SK-MEL-5 (cell line): Measurements from ENCODE around the gene DCAF8L2. TPM values are rescaled to one million over a fixed set of nuclear protein-coding genes. Genes with fewer than 3 reads are reported as not detected.
"Not testable (repeated sequence)": the region's sequence is repeated elsewhere in the genome, so short reads cannot be mapped to it uniquely, and the experiment has no call there.

Experiments used
- DNase-seq: peaks from one replicate; pipeline ENCODE4 v3.0.0-alpha.2; 2016; ENCODE audit warnings: low read depth, low spot score
- in situ Hi-C: cut with HindIII; loops from 2 replicates; pipeline ENCODE4 v1.10.0; 2016; ENCODE audit warnings: low sequenced_read_pairs, high pct_unique_total_duplicates, low pct_unique_long_range_greater_than_20kb
- total RNA-seq: library from RNA; depleted of rRNA; stranded (reverse); fragments of >200 nt; shearing (Covaris generic); gene quantifications from 2 replicates; pipeline ENCODE4 v1.2.3, GENCODE V29; 2014

The DCAF8L2 gene
- total RNA-seq, 1 experiment from 2014 or later = 0.90 TPM

GRCh38 chrX:27656581-27656980 lies 66.4 kb downstream of the DCAF8L2 start:
- in situ Hi-C loops = no loop called here
- DNase-seq = no peak

- in situ Hi-C loops = no loop called here
- DNase-seq = peak; percentile 10
Observed at GRCh38 chrX:27660878-27661277, 70.7 kb downstream of the DCAF8L2 start.

DNA sequence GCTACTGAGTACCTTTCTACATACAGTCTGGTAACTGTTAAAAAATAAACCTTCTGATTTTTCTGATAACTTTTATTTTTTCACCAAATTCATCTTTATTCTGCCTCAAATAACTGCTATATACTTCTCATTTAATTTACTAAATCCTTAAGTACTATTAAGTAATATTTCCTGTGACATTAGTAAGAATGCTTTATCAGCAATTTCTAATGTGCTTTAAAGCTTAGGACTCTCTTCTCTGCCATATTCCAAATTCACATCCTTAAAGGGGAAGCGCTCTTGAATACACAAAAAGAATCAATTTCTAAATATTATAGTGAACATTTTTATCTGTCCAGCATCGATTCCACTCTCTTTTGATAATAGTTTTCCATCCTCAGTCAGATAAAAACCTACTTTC lies 81.1 kb downstream of the DCAF8L2 start:
- in situ Hi-C loops = no loop called here
- no peak for DNase-seq

DNA sequence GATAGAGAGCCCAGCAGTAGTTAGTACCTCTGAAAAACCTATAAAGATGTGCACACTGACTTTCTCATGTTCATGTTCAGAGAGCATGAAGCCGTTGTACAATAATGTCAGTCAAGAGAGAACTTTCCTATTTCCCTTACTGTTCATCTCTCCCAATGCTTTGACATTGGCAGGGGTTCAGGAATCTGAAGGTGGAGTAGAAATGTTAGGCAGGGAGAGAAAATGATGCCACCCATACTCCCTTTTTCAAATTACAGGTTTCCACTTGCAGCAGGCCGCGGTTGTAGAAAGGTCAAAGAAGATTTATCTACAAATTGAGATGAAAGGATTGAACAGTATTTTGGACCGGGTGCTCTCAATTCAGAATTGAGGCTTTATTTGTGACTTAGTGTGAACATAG lies 84.3 kb downstream of the DCAF8L2 start:
- in situ Hi-C loops = no loop called here
- DNase-seq = no peak

DNA sequence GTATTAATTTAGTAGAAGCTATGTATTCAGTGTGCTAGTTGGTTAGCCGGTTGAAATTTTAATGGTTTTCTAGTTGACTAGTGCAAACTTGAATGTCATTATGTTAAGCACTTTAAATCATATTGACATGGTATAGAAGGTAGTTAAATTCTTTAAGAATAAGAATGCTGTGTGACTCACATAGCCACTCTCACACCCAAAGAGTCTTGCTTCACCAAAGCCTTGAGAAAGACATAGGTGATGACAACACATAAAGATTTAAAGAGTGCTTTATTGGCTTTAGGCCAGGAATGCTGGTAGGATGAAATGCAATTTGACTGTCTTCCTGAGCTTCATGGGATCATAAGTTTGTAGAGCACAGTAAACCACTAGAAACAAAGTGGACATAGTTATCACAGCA lies 85.3 kb downstream of the DCAF8L2 start:
- DNase-seq = no peak
- in situ Hi-C loops = no loop called here

DNA sequence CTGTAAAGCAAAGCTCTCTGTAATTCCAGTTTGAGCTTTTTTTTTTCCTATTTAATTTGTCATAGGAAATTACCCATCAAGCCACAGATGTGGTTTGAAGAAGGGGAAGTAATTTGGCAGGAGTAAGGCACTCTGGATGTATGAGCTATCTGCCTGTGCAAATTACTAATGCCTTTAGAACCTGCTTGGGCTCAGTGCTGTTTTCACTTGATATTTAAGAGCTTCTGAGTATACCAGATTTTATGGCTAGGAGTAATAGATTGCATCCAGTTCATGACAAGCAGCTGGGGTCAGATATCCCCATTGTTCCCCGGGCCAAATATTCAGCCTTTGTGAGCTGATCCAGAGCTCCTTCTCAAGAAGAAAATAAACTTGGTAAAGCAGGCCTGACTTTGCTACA lies 89.1 kb downstream of the DCAF8L2 start:
- no peak for DNase-seq
- in situ Hi-C loops = no loop called here

DNA sequence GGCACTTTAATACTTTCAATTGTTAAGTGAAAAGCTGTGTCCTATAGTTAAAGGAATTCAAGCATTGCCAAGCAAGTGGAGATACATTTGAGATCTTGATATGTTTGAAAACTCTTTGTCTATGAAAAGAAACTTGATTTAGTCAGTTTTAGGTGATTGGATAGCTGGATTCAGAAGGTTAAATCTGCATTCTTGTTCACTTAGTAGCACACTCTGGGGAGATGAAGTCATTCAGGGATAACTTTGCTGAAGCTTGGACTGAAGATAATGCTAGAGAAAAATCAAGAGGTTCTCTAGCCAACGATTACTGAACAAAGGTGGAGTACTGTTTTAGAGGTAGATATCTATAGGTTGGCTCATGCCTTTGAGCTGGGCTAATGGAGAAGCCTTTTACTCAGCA lies 90.6 kb downstream of the DCAF8L2 start:
- DNase-seq = no peak
- in situ Hi-C loops = no loop called here

DNA sequence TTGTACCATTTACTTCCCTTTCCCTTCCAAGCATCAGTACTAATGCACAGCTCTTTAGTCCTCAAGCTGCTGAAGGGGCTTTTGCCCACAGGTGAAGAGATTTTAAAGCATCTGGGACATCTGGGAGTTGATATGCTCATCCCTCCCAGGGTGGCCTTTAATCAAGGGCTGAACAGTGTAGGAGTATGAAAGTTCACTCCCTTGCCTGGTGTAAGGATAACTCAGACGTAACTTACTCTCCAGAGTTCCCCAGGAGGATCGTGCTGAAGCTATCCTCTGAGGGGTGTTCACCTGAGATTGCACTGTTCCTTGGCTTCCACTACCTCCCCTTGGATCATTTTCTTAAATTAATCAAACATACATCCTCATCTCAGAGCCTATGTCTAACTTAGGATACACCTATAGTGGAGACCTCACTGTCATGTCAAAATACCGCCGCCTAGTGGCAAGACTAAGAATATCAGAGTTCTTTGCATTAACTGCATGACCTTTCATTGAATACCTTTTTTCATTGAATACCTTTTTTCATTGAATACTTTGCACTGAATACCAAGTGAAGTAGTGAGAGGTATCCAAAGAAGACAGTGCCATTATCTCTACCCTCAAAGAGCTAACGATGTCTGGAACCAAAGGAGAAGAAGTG lies 93.5 kb downstream of the DCAF8L2 start:
- peak; percentile 65 for DNase-seq

GRCh38 chrX:27694667-27695066 lies 104.5 kb downstream of the DCAF8L2 start:
- in situ Hi-C loops = no loop called here
- no peak for DNase-seq

More for the DNA sequence above, 93.5 kb downstream of the DCAF8L2 start:
- in situ Hi-C loops = not testable (repeated sequence)

DNA sequence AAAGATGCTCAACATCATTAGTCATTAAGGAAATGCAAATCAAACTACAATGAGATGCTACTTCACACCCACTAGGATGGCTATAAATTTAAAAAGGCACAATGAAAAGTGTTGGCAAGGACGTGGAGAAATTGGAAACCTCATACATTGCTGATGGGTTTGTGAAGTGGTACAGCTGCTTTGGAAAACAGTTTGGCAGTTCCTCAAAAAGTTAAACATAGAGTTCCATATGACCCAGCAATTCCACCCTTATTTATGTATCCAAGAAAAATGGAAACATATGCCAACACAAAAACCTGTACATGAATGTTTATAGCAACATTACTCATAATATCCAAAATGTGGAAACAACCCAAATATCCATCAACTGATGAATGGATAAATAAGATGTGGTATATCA lies 116.4 kb downstream of the DCAF8L2 start:
- in situ Hi-C loops = no loop called here
- DNase-seq = no peak

DNA sequence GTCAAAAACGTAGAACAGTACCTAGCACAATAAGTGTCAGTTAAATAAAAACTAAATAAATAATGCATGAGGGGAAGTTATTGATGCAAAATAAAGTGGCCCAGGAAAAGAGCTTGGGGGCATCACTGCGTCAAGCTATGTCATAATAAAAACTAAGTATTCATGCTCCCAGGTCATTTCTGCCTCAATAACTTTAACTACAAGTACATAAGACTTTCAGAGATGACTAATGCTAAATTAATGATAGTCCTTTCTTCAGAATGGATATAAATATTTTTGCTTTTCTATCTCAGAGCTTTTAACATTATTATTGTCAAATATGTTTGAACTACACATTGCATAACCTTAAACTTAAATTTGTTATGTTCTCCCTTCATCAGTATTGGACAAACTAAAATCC lies 125.5 kb downstream of the DCAF8L2 start:
- in situ Hi-C loops = no loop called here
- DNase-seq = no peak

DNA sequence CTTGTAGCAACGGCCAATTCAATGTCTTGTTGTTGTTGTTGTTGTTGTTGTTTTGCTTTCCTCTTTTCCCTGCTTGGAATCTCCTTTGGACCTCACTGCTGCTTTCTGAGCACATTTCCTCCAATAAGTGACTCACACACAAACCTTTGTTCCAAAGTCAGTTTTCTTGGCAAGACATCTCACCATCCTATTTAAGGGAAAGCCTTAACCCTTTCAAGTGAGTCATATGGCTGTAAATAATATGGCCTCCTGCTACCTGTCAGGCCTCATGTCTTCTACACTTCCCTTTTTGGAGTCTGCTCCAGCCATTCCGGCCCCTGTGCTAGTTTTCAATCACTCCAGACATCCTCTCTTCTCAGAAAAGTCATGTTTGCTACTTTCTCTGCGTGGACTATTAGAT lies 138.1 kb downstream of the DCAF8L2 start:
- peak; percentile 0 for DNase-seq
- in situ Hi-C loops = no loop called here

DNA sequence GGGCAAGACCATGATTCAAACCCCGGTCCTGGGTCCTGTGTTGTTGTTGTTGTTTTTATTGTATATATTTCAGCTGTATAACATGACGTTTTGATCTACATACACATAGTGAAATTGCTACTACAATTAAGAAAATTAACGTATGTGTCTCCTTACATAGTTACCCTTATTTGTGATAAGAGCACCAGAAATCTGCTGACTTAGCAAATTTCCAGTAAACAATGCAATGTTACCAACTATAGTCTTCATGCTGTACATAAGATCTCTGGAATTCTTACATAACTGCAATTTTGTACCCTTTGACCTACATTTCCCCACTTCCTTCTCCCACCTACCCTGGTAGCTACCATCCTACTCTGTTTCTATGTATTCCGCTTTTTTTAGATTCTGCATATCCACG lies 141.8 kb downstream of the DCAF8L2 start:
- in situ Hi-C loops = no loop called here

GRCh38 chrX:27735914-27736313 lies 145.8 kb downstream of the DCAF8L2 start:
- in situ Hi-C loops = no loop called here
- DNase-seq = no peak

More for the DNA sequence above, 141.8 kb downstream of the DCAF8L2 start:
- no peak for DNase-seq

- DNase-seq = no peak
- in situ Hi-C loops = no loop called here
Observed at GRCh38 chrX:27740933-27741332, 150.8 kb downstream of the DCAF8L2 start.

GRCh38 chrX:27743521-27743920 lies 153.4 kb downstream of the DCAF8L2 start:
- DNase-seq, in situ Hi-C loops: not testable (repeated sequence)

DNA sequence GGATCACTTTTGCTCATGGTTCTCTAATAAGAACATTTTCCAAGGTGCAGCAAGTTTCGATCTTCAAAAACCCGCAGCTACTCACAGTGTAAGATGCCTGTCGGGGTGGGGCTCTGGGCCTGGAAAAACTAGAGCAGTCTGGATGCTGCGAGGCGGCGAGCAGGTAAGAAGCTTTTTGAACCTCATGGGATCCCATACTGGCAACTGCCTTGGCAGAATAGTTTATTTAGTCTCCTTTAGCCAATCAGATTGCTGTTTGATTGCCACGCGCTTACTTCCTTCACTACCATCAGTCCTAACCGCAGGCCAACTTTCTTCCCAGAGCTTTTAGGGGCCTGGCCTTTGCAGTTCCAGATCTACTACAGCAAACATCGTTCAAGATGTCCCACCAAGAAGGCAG lies 156.4 kb downstream of the DCAF8L2 start:
- in situ Hi-C loops = no loop called here
- DNase-seq = no peak

GRCh38 chrX:27750298-27750697 lies 160.2 kb downstream of the DCAF8L2 start:
- DNase-seq, in situ Hi-C loops: not testable (repeated sequence)

DNA sequence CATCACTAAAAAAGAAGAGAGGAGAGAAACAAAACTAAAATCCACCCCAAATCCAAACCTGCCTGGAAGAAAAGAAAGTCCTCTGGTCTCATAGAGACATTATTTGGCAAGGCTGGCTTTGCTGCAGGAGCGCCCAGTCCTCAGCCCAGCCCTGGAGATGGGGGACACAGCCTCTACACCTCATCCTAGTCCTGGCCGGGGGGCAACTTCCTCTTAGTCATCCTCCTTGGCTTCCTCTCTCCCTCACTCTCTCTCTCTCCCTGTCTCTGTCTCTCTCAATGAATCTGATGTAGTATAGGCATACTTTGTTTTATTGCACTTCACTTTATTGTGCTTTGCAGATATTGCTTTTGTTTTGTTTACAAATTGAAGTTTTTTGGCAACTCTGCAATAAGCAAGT lies 161.8 kb downstream of the DCAF8L2 start:
- no peak for DNase-seq
- in situ Hi-C loops = no loop called here

GRCh38 chrX:27765718-27766117 lies 175.6 kb downstream of the DCAF8L2 start:
- in situ Hi-C loops = no loop called here
- no peak for DNase-seq
